ENCODE results near the gene SNX14. TPM values are rescaled to one million over a fixed set of nuclear protein-coding genes. Genes with fewer than 3 reads are reported as not detected.
"Not testable (repeated sequence)": the region's sequence is repeated elsewhere in the genome, so short reads cannot be mapped to it uniquely, and the experiment has no call there.

SNX14 gene
- total RNA-seq, 1 donor = 117 TPM

- Histone ChIP-seq H4K20me1 (ENCODE audit: insufficient read depth, low read length) (peaks cover 57% of the 10 kb centered on the region), H3K27ac (ENCODE audit: low read depth, low read length) (peak overlapping the region; percentile 98), H3K9me3 (ENCODE audit: low read depth, low read length) (no peaks in the 10 kb centered on the region), H2AFZ (ENCODE audit: low read length) (no peak overlapping the region), H3K4me3 (ENCODE audit: insufficient read depth, low read length) (peak overlapping the region; percentile 100), H3K4me2 (ENCODE audit: insufficient read depth, low read length) (peak overlapping the region; percentile 100), H3K79me2 (ENCODE audit: insufficient read depth, low read length) (peaks cover 62% of the 10 kb centered on the region), H3K4me1 (ENCODE audit: insufficient read depth, low read length) (peaks cover 22% of the 10 kb centered on the region), H3K27me3 (ENCODE audit: insufficient read depth, low read length) (no peaks in the 10 kb centered on the region), H3K36me3 (ENCODE audit: insufficient read depth, low read length) (peaks cover 42% of the 10 kb centered on the region)
- TF ChIP-seq CTCF (IDR thresholded peaks at IDR 0.05; ENCODE audit: extremely low read depth, low read depth, low read length) = no peak
- DNase-seq (ENCODE audit: insufficient read length, low spot score, missing footprints) = no peak
Measured at GRCh38 chr6:85641522-85641896, 47.9 kb upstream of the SNX14 start.

- peak overlapping the region; percentile 100 for H3K4me2 ChIP-seq (ENCODE audit: insufficient read depth, low read length)
- peaks cover 57% of the 10 kb centered on the region for H4K20me1 ChIP-seq (ENCODE audit: insufficient read depth, low read length)
- peak overlapping the region; percentile 100 for H3K4me3 ChIP-seq (ENCODE audit: insufficient read depth, low read length)
- no peaks in the 10 kb centered on the region for H3K27me3 ChIP-seq (ENCODE audit: insufficient read depth, low read length)
- peaks cover 22% of the 10 kb centered on the region for H3K4me1 ChIP-seq (ENCODE audit: insufficient read depth, low read length)
- H2AFZ ChIP-seq (ENCODE audit: low read length) = no peak overlapping the region
- no peak for TF ChIP-seq CTCF (IDR thresholded peaks at IDR 0.05; ENCODE audit: extremely low read depth, low read depth, low read length)
- no peaks in the 10 kb centered on the region for H3K9me3 ChIP-seq (ENCODE audit: low read depth, low read length)
- no peak for DNase-seq (ENCODE audit: insufficient read length, low spot score, missing footprints)
- no peak overlapping the region for H3K27ac ChIP-seq (ENCODE audit: low read depth, low read length)
- peaks cover 49% of the 10 kb centered on the region for H3K36me3 ChIP-seq (ENCODE audit: insufficient read depth, low read length)
- peaks cover 68% of the 10 kb centered on the region for H3K79me2 ChIP-seq (ENCODE audit: insufficient read depth, low read length)
Measured at GRCh38 chr6:85640821-85641220, 47.2 kb upstream of the SNX14 start.

- Histone ChIP-seq H3K27ac (ENCODE audit: low read depth, low read length) (no peak overlapping the region), H4K20me1 (ENCODE audit: insufficient read depth, low read length) (peaks cover 74% of the 10 kb centered on the region), H3K36me3 (ENCODE audit: insufficient read depth, low read length) (peaks cover 77% of the 10 kb centered on the region), H3K27me3 (ENCODE audit: insufficient read depth, low read length) (no peaks in the 10 kb centered on the region), H2AFZ (ENCODE audit: low read length) (no peak overlapping the region), H3K9me3 (ENCODE audit: low read depth, low read length) (no peaks in the 10 kb centered on the region), H3K4me3 (ENCODE audit: insufficient read depth, low read length) (no peak overlapping the region), H3K4me2 (ENCODE audit: insufficient read depth, low read length) (no peak overlapping the region), H3K79me2 (ENCODE audit: insufficient read depth, low read length) (peaks cover 97% of the 10 kb centered on the region), H3K4me1 (ENCODE audit: insufficient read depth, low read length) (peaks cover 16% of the 10 kb centered on the region)
- no peak for TF ChIP-seq CTCF (IDR thresholded peaks at IDR 0.05; ENCODE audit: extremely low read depth, low read depth, low read length)
- DNase-seq (ENCODE audit: insufficient read length, low spot score, missing footprints) = no peak
Measured at GRCh38 chr6:85637579-85637978, 43.9 kb upstream of the SNX14 start.

- peaks cover 94% of the 10 kb centered on the region for H3K79me2 ChIP-seq (ENCODE audit: insufficient read depth, low read length)
Measured at GRCh38 chr6:85632164-85632942, 38.7 kb upstream of the SNX14 start.

GRCh38 chr6:85631117-85631516 is 37.5 kb upstream of the SNX14 start:
- H3K9me3 ChIP-seq (ENCODE audit: low read depth, low read length); H3K27ac ChIP-seq (ENCODE audit: low read depth, low read length); H3K4me2 ChIP-seq (ENCODE audit: insufficient read depth, low read length); H2AFZ ChIP-seq (ENCODE audit: low read length); DNase-seq (ENCODE audit: insufficient read length, low spot score, missing footprints); H3K4me3 ChIP-seq (ENCODE audit: insufficient read depth, low read length); H3K27me3 ChIP-seq (ENCODE audit: insufficient read depth, low read length); H3K4me1 ChIP-seq (ENCODE audit: insufficient read depth, low read length): not testable (repeated sequence)
- Histone ChIP-seq H3K36me3 (ENCODE audit: insufficient read depth, low read length) (peaks cover 83% of the 10 kb centered on the region), H4K20me1 (ENCODE audit: insufficient read depth, low read length) (peaks cover 54% of the 10 kb centered on the region), H3K79me2 (ENCODE audit: insufficient read depth, low read length) (peaks cover 94% of the 10 kb centered on the region)

More at GRCh38 chr6:85632164-85632942, 38.7 kb upstream of the SNX14 start:
- Histone ChIP-seq H3K27ac (ENCODE audit: low read depth, low read length) (no peak overlapping the region), H3K4me2 (ENCODE audit: insufficient read depth, low read length) (no peak overlapping the region), H2AFZ (ENCODE audit: low read length) (no peak overlapping the region), H3K4me1 (ENCODE audit: insufficient read depth, low read length) (no peaks in the 10 kb centered on the region), H3K27me3 (ENCODE audit: insufficient read depth, low read length) (no peaks in the 10 kb centered on the region), H3K4me3 (ENCODE audit: insufficient read depth, low read length) (no peak overlapping the region), H3K9me3 (ENCODE audit: low read depth, low read length) (no peaks in the 10 kb centered on the region), H3K36me3 (ENCODE audit: insufficient read depth, low read length) (peaks cover 84% of the 10 kb centered on the region), H4K20me1 (ENCODE audit: insufficient read depth, low read length) (peaks cover 55% of the 10 kb centered on the region)
- DNase-seq (ENCODE audit: insufficient read length, low spot score, missing footprints) = no peak
- no peak for TF ChIP-seq CTCF (IDR thresholded peaks at IDR 0.05; ENCODE audit: extremely low read depth, low read depth, low read length)
